NCI-H1417 (cell line): Measurements from ENCODE around the gene HS3ST1.

ENCODE experiments used
- DNase-seq, 3 experiments: peaks; one replicate each; lab custom pipeline; 2025; lab: John Stamatoyannopoulos, UW

HS3ST1 gene

DNA sequence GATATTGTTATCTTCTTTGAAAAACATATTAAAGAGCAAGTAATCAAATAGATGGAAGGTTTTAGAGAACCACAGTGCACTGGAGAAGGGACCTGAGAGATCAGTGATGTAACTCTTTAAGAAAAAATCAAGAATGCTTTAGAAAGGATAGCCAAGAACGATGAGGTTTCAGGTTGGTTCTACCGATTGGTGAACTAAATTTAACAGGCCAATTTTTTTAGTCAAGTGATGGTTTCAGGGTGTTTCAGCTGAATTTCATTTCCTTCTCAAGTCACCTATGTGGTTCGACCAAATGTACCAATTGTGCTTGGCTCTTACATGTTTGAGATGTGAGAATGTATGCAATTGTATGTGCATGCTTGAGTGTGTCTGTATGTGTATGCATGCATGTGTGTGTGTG is 26.5 kb downstream of the HS3ST1 start:
- no peak for DNase-seq

DNA sequence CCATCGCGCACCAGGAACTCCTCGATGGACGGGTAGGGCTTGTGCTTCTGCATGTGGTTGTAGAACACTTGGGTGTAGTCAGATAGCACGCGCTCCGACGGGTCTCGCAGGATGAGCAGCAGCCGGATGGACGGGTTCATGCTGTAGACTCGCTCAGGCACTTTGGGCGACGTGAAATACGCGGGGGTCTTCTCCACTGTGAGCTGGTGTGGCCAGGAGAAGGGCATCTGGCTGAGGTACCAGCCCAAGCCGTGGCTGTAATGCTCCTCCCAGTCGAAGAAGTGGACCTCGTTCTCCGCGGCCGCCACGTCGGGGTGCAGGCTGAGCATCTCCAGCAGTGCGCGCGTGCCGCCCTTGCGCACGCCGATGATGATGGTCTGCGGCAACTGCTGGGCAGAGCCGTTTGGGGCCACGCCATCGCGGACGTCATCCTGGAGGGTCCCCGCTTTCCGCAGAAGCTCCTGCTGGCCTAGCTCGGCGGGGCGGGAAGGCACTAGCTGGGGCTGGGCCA is 29.2 kb downstream of the HS3ST1 start:
- DNase-seq, result no peak

DNA sequence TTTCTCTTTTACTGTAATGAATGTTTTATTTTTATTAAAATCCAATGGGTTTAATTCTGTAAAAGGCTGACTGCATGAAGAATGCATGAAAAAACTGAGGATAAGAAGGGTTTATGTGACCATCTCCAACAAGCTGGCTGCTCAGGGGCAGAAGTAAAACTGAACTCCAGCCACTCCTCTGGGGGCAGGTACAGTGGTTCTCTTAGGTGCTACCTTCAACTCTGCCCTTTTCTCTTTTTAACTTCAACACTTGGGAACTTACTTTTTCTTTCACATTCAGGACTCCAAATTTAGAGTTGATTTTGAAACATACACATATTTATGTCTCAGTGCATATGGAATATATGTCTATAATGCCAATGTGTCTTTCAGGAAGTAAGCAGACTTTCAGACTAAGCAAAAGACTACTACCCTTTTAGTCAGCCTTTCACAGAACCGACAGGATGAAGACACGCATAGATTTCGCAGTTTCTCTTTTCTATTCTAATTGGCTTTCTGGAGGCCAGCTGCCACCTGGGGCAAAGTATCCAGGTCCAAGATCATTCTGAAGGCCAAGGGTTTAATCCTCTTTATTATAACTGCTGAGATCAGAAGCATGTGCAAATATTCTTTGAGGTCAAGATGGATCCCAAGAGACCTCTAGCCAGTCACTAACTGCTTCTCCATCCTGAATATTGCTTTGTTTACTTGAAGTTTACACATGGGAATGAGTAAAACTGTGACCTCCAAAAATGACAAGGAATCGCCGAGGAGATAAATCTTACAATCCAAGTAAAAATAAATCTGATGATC is 30.7 kb downstream of the HS3ST1 start:
- DNase-seq, result no peak

DNA sequence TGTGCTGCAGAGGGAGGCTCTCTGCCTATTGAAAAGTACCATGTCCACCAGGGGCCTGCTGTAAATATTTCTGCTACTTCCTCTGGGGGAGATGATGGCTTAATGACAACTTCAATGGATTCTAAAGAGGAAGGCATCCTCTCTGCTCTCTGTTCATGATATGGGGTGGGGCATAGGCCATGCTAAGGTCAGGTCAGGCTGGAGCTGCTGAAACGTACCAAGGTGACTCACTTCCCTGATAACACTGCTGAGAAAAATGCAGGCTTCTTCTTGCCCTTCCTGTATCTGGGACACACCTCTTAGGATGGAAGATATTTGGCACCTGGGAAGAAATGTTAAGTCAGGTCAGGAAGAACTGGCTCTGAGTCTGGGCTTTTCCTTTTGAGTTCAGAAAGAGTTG is 31.5 kb downstream of the HS3ST1 start:
- no peak for DNase-seq

DNA sequence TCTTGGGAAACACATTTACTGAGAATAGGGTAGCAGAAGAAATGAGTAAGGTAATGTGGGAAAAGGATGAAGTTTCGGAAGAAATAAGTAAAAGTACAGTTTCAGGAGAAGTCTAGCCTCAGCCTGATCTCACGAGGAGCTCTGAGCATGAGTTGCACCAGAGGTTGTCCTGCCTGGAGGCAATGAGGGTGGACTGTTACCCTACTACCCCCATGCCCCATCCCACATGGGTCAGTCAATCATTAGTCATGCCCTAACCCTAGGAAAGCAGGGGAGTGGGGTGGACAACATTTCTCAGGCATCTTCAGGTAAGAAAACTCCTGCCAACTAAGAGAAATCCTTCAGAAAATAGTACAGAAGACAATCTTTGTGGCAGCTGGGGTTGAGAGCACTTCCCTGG is 35.1 kb downstream of the HS3ST1 start:
- DNase-seq, result no peak

DNA sequence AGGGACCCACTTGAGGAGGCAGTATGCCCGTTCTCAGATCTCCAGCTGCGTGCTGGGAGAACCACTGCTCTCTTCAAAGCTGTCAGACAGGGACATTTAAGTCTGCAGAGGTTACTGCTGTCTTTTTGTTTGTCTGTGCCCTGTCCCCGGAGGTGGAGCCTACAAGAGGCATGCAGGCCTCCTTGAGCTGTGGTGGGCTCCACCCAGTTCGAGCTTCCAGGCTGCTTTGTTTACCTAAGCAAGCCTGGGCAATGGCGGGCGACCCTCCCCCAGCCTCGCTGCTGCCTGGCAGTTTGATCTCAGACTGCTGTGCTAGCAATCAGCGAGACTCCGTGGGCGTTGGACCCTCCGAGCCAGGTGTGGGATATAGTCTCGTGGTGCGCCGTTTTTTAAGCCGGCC is 44.6 kb downstream of the HS3ST1 start:
- DNase-seq, result peak; percentile 48 to 82 (median 77)

DNA sequence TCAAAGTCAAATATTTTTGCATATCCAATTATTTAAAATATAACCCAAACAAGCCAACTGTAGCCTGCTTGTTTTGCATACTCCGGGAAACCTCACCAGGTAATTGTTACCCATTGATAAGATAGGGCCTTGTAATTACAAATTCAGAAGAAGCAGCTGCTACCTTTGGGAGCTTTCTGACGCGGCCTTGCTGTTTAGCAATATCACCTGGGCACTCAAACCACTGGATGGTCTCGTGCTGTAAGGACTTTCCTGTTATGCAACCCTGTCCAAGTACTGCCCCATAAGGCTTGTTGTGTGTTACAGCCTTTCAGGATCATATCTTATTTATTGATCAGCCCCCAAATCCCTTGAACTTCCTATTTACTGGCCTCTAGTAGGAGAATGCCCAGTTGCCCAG is 52.1 kb downstream of the HS3ST1 start:
- DNase-seq, result peak in 1 of 3 experiments; percentile 3

DNA sequence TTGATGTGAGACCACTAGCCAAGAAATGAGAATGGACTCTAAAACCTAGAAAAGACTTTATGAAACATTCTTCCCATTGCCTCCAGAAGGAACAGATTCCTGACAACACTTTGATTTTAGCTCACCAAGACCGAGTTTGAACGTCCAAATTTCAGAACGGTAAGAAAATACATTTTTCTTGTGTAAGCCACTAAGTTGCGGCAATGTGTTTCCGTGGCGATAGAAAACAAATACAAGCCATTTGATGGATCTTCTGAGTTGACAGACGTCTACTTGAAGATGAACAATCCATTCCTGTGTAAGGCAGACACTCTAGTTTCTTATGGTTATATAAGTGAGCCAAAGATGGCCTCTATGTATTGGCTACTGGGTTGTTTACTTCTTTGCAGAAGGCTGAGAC is 52.5 kb downstream of the HS3ST1 start:
- no peak for DNase-seq

DNA sequence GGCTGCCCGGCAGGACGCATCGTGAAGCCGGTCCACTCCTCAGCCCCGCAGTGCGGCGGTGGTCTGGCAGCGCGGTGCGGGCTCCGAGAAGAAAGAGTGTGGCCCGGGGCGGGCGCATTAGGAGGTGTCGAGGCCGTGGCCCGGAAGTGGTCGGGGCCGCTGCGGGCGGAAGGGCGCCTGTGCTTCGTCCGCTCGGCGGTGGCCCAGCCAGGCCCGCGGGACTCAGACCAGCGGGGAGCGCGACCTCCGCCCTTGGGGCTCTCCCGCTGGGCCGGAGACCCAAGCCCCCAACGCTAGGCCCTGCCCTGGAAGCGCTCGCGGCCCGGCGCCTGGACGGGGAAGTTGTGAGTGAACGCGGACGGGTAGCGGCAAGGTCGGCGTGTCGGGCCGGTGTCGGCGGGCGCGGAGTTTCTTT is 60.0 kb downstream of the HS3ST1 start:
- DNase-seq, result no peak

DNA sequence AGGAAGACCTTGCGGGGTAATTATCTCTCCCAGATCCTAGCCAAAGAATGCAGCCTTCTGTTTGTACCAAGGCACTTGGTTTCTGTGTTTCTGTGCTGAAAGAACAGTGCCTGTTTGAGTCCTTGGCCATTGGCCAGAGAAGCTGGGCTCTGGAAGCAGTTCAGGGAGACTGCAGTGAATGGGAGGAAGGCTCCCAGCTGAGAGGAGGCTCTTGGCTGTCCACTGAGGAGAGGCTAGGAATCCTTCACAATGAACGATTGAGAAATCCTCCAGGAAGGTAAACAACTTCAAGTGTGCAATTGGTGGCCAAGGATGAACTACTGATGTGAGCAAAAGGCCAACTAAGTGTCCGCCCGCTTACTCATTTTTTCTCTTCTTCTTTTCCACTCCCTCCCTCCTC is 61.3 kb downstream of the HS3ST1 start:
- DNase-seq, result peak; percentile 2 to 70 (median 30)

DNA sequence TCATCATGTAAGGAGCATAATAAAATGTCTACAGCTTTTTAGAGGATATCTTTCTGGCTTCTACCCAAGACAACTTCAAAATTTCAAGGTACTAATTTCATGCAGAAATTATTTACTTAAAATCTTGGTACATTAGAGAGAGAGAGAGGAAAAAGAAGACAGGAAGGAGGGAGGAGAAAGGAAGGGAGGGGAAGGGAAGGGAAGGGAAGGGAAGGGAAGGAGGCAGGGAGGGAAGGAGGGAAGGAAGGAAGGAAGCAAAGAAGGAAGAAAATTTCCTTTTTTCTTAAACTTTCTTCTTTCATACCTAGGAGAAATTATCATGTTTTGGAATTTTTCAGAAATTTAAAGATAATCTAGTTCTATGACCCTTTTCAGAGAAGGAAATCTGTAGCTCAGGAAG is 61.8 kb downstream of the HS3ST1 start:
- DNase-seq, result no peak

DNA sequence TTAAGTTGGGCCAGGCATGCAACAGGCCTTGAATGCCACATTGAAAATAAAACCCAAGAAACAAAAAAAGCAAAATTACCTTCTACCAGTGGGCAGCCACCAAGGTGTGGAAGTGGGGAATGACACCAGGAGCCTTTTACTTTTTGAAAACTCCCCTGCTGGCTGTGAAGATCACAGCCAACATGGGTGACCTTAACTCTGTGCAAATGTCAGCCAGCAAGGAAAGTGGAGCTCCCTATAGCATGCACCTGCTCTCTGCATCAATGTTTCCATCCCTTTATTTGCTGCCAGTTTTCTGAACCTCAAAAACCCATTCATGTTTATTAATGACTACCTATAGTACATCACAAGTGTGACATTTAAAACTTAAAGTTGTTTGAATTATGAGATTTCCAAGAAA is 63.7 kb downstream of the HS3ST1 start:
- no peak for DNase-seq

DNA sequence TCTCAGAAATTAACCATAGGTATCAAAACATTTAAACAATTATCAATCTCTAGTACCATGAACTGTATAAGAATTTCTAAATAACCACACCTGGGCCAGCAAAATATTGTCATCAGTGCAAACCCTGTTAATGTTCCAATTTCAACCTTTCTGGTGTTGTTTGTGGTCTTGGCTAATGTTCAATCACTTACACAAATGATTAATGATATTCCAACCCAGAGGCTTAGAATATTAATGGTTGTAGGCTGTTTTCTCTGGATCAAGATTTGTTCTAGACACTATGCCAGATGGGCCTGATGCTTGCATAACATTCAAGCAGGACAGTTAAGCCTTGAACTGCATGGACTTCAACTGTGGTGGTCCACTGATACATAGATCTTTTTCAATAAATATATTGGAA is 69.1 kb downstream of the HS3ST1 start:
- DNase-seq, result no peak

DNA sequence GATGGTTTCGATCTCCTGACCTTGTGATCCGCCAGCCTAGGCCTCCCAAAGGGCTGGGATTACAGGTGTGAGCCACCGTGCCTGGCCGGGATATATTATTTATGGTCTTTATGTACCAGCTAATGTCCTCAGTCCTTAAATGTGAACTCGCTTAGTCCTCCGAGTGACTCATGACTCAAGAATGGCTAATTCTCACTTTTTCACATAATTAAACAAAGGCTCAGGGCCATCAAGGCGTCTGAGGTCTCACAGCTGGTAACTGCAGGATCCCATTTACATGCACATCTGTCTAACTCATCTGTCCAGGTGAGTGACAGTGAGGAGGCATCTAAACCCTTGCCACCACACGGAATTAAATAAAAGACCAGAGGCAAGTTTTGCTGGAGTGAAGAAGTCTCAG is 73.5 kb downstream of the HS3ST1 start:
- no peak for DNase-seq

DNA sequence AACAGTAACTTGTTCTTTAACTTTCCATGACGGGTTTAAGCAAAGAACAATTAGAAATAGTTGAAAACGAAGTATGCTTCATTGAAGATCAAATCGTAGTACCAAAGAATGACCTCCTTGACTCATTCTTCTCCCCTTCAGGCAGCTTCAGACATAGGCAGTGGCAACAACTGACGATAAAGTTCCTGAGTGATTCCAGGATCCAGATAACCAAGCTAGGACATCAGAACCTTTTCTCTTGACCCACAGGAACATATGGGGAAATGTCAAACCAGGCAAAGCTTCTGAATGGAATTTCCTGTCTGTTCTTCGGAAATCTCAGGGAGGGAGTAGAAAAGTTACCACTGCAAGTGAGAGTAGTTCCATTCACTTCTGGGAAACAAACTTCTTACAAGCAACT is 74.2 kb downstream of the HS3ST1 start:
- DNase-seq, result no peak

DNA sequence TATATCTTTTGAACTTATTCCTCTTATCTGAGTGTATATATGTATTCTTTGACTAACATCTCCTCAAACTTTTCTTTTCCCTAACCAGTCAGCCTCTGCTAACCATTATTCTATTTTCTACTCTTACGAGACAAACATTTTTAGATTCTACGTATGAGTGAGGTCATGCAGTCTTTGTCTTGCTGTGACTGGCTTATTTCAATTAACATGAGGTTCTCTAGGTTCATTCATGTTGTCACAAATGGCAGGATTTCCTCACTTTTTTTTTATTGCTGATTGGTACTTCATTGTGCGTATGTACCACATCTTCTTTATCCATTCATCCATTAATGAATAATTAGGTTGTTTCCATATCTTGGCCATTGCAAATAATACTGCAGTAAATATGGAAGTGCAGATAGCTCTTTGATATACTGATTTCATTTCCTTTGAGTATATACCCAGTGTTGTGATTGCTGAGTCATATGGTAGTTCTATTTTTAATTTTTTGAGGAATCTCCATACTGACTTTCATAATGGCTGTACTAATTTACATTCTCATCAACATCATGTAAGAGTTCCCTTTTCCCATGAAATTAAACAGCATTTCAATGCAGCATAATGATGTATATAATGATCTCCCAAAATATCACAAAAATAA is 80.1 kb downstream of the HS3ST1 start:
- no peak for DNase-seq

DNA sequence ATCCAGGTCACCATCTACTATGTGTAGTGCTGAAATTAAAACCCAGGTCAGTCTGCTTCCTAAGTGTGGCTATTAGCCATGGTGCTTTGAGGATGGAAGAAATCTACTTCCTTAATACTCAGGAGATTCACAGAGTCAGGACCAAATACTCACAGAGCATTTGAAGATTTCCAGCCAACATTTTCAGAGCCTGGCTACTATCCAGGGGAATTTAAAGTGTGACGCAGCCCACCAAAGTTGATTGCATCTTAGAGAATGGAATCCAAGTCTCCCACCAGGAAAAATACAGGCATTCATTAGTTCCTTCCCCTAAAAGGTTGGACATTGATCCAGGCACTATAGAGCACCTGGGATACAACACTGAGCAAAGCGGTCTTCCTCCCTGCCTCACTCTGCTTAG is 83.8 kb downstream of the HS3ST1 start:
- DNase-seq, result no peak

DNA sequence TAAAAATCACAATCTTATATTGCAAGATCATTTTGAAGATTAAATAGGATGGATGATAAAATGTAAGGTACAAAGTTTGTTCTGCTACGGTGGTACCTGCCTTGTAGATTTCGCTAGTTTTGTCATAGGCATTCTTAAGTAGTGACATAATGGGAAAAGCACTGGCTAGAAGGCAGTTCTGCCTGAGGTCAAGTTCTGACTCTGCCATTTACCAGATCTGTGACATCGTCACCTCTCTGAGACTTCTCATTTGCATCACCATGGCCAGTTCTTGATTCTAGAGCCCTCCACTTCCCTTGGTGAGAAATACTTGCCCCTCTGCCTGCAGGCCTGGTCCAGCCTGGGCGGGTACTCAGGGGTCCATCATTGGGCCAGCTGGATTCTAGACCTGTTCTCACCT is 85.2 kb downstream of the HS3ST1 start:
- no peak for DNase-seq
